ENCODE data around the gene LOXL4. TPM values are rescaled to one million over a fixed set of nuclear protein-coding genes. Genes with fewer than 3 reads are reported as not detected.
"Not testable (repeated sequence)": the region's sequence is repeated elsewhere in the genome, so short reads cannot be mapped to it uniquely, and the experiment has no call there.

Gene LOXL4
- total and polyA plus RNA-seq, 2 experiments from 2014 or later = 32.7 to 34.4 TPM

GRCh38 chr10:98231417-98231816 lies 36.6 kb downstream of the LOXL4 start:
- Histone ChIP-seq H3K4me3 (no peak overlapping the region), H3K9me3 (ENCODE audit: low read depth) (no peaks in the 10 kb centered on the region), H3K36me3 (replicated peaks; ENCODE audit: insufficient read depth, low read depth) (peaks cover 5% of the 10 kb centered on the region), H3K4me1 (ENCODE audit: insufficient read depth) (no peaks in the 10 kb centered on the region), H2AFZ (no peak overlapping the region), H3K4me2 (no peak overlapping the region), H3K27ac (no peak overlapping the region), H4K20me1 (ENCODE audit: insufficient read depth, poor library complexity, severe bottlenecking) (no peaks in the 10 kb centered on the region), H3K27me3 (no peaks in the 10 kb centered on the region), H3K79me2 (peaks cover 4% of the 10 kb centered on the region), H3K9me2 (replicated peaks; ENCODE audit: insufficient read depth) (no peaks in the 10 kb centered on the region)
- no peak for TF ChIP-seq EZH2 (IDR thresholded peaks at IDR 0.05; ENCODE audit: borderline replicate concordance)
- TF ChIP-seq, protein P1, sequence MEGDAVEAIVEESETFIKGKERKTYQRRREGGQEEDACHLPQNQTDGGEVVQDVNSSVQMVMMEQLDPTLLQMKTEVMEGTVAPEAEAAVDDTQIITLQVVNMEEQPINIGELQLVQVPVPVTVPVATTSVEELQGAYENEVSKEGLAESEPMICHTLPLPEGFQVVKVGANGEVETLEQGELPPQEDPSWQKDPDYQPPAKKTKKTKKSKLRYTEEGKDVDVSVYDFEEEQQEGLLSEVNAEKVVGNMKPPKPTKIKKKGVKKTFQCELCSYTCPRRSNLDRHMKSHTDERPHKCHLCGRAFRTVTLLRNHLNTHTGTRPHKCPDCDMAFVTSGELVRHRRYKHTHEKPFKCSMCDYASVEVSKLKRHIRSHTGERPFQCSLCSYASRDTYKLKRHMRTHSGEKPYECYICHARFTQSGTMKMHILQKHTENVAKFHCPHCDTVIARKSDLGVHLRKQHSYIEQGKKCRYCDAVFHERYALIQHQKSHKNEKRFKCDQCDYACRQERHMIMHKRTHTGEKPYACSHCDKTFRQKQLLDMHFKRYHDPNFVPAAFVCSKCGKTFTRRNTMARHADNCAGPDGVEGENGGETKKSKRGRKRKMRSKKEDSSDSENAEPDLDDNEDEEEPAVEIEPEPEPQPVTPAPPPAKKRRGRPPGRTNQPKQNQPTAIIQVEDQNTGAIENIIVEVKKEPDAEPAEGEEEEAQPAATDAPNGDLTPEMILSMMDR (IDR thresholded peaks at IDR 0.05; ENCODE audit: poor library complexity) = no peak
- no peak for TF ChIP-seq EZH2phosphoT487 (IDR thresholded peaks at IDR 0.05; ENCODE audit: low read depth, severe bottlenecking, unreplicated experiment)
- 94% methylated on average over 4 of the region's 4 CpGs for WGBS (ENCODE audit: low lambda C conversion rate, missing lambda C conversion rate)
- no peak for DNase-seq (ENCODE audit: low spot score)

GRCh38 chr10:98228266-98228665 lies 39.7 kb downstream of the LOXL4 start:
- DNase-seq (ENCODE audit: low spot score); H3K36me3 ChIP-seq (replicated peaks; ENCODE audit: insufficient read depth, low read depth); H3K27ac ChIP-seq; H3K4me3 ChIP-seq; H4K20me1 ChIP-seq (ENCODE audit: insufficient read depth, poor library complexity, severe bottlenecking); H3K4me2 ChIP-seq; H3K9me2 ChIP-seq (replicated peaks; ENCODE audit: insufficient read depth); H3K9me3 ChIP-seq (ENCODE audit: low read depth); H2AFZ ChIP-seq; H3K27me3 ChIP-seq; H3K4me1 ChIP-seq (ENCODE audit: insufficient read depth): not testable (repeated sequence)
- 100% methylated on average over 1 of the region's 1 CpG for WGBS (ENCODE audit: low lambda C conversion rate, missing lambda C conversion rate)
- peaks cover 16% of the 10 kb centered on the region for H3K79me2 ChIP-seq

- DNase-seq (ENCODE audit: low spot score); H3K9me3 ChIP-seq (ENCODE audit: low read depth); H3K4me2 ChIP-seq; H2AFZ ChIP-seq; H3K36me3 ChIP-seq (replicated peaks; ENCODE audit: insufficient read depth, low read depth); H3K4me3 ChIP-seq; H3K27me3 ChIP-seq; H4K20me1 ChIP-seq (ENCODE audit: insufficient read depth, poor library complexity, severe bottlenecking); H3K27ac ChIP-seq; H3K4me1 ChIP-seq (ENCODE audit: insufficient read depth); H3K9me2 ChIP-seq (replicated peaks; ENCODE audit: insufficient read depth): not testable (repeated sequence)
- peaks cover 16% of the 10 kb centered on the region for H3K79me2 ChIP-seq
- 100% methylated on average over 3 of the region's 3 CpGs for WGBS (ENCODE audit: low lambda C conversion rate, missing lambda C conversion rate)
Measured at GRCh38 chr10:98227713-98228112, 40.3 kb downstream of the LOXL4 start.

DNA sequence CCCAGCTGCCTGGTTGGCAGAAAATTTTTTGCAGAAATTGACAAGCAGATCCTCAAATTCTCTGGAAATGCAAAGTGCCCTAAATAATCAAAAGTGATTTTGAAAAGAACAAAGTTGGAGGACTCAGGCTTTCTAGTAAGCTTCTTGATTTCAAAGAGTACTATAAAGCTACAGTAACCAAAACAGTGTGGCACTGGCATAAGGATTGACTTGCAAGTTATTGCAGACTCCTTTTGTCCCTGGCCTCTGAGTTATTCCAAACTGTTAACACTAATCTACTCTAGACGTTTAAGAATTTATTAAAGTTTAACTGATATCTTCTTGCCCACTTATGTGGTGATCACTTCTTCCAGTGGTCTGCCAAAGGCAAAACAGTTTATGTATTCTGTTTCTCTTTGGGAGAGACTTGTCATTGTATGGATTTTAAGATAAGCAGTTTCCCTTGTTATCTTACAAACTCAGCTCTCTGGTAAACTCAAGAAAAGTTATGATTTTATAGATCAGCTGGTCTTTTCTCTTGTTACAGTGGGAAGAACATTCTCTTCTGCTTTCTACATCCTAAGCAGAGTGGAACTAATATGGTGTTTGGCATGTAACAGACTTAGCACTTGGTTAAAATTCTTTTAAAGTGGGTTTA lies 41.4 kb downstream of the LOXL4 start:
- DNase-seq (ENCODE audit: low spot score) = no peak
- no peaks in the 10 kb centered on the region for H3K9me3 ChIP-seq (ENCODE audit: low read depth)
- H3K4me3 ChIP-seq = no peak overlapping the region
- H3K9me2 ChIP-seq (replicated peaks; ENCODE audit: insufficient read depth) = no peaks in the 10 kb centered on the region
- TF ChIP-seq, protein P1 (IDR thresholded peaks at IDR 0.05; ENCODE audit: poor library complexity) = no peak
- TF ChIP-seq EZH2 (IDR thresholded peaks at IDR 0.05; ENCODE audit: borderline replicate concordance) (no peak), EZH2phosphoT487 (IDR thresholded peaks at IDR 0.05; ENCODE audit: low read depth, severe bottlenecking, unreplicated experiment) (no peak)
- H2AFZ ChIP-seq = no peak overlapping the region
- no peaks in the 10 kb centered on the region for H3K36me3 ChIP-seq (replicated peaks; ENCODE audit: insufficient read depth, low read depth)
- H4K20me1 ChIP-seq (ENCODE audit: insufficient read depth, poor library complexity, severe bottlenecking) = no peaks in the 10 kb centered on the region
- no peak overlapping the region for H3K27ac ChIP-seq
- no peaks in the 10 kb centered on the region for H3K27me3 ChIP-seq
- H3K79me2 ChIP-seq = peaks cover 16% of the 10 kb centered on the region
- H3K4me1 ChIP-seq (ENCODE audit: insufficient read depth) = no peaks in the 10 kb centered on the region
- H3K4me2 ChIP-seq = no peak overlapping the region
- WGBS (ENCODE audit: low lambda C conversion rate, missing lambda C conversion rate) = 75% methylated on average over 1 of the region's 1 CpG

Measured in hepatocyte (in vitro differentiated cells).